ENCODE results near the gene TMPRSS11A. TPM values are rescaled to one million over a fixed set of nuclear protein-coding genes. Genes with fewer than 3 reads are reported as not detected.

The TMPRSS11A gene
- polyA plus RNA-seq, 2 of the 4 experiments (the other 2 are of a cell fraction), result not detected

DNA sequence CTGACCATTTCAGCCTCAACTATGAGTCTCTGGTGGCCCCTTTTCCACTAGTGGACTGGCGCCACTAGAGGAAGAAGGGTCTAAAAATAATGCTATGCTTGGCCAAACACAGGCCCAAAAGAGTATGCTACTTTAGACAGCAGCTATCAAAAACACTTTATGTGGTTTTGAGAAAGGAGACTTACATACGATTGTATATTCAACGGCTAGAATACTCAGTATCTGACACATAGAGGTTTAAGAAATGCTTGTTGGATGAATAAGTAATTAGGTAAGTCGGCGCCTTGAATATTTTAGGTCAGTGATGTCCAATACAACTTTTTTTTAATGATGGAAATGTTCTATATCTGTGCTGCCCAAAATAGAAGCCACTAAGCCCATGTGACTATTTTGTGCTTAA is 25.7 kb upstream of the TMPRSS11A start:
- ATAC-seq (no peak), DNase-seq (ENCODE audit: low read depth in 1 of 2, low spot score in 1 of 2) (no peak), FAIRE-seq (no peak)
- CTCF ChIA-PET, result interaction anchor here (0.9 to 1.3 kb wide), 4 partner anchors 178 to 222 kb away, joined by 3 to 6 read pairs (median 4); no protein-coding TSS in a partner anchor
- 55% methylated on average over 5 of the region's 5 CpGs for WGBS (ENCODE audit: missing lambda C conversion rate)
- Histone ChIP-seq H3K9me3 (no peaks in the 10 kb centered on the region), H3K4me1 (no peaks in the 10 kb centered on the region), H3K4me2 (no peak overlapping the region), H3K4me3 (no peak overlapping the region), H3K27ac (no peak overlapping the region)
- TF ChIP-seq, protein P1, sequence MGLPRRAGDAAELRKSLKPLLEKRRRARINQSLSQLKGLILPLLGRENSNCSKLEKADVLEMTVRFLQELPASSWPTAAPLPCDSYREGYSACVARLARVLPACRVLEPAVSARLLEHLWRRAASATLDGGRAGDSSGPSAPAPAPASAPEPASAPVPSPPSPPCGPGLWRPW (IDR thresholded peaks at IDR 0.05), result no peak
- POLR2A ChIA-PET, result no interaction called here

DNA sequence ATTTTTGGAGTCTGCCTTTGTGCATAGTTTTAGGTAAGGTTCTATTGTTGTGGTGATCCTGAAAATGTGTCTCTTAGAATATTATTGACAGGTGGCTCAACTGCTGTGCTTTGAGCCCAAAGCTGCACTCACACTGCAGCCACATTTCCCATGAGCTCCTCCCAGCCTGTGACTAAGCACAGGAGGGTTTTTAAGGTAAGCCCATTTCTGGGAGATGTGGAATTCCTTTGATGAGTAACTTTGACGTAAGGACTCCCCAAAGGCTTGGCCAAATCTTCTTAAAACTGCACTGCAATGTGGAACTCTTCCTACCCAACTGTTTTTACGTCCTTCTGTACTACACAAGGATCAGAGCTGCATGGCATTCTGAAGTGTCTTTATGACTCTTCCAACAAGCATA is 20.0 kb upstream of the TMPRSS11A start:
- DNase-seq (ENCODE audit: low read depth in 1 of 2, low spot score in 1 of 2) (no peak), ATAC-seq (no peak), FAIRE-seq (no peak)
- WGBS (ENCODE audit: missing lambda C conversion rate), result 0% methylated on average over 2 of the region's 2 CpGs
- no peak for TF ChIP-seq KDM5A (IDR thresholded peaks at IDR 0.05)
- TF ChIP-seq SMC3 (IDR thresholded peaks at IDR 0.05), result no peak
- TF ChIP-seq JUNB (IDR thresholded peaks at IDR 0.05), result no peak
- no peak for TF ChIP-seq BHLHE40 (IDR thresholded peaks at IDR 0.05; ENCODE audit: low read depth, low read length)
- no peak for TF ChIP-seq GATA3 (IDR thresholded peaks at IDR 0.05; ENCODE audit: borderline replicate concordance)
- no peak for TF ChIP-seq NPAS2 (CRISPR knock-in tag; IDR thresholded peaks at IDR 0.05; ENCODE audit: borderline replicate concordance)
- Histone ChIP-seq H3K4me1 (no peaks in the 10 kb centered on the region), H3K4me2 (no peak overlapping the region), H3K27ac (no peak overlapping the region), H3K9me3 (no peaks in the 10 kb centered on the region), H3K4me3 (no peak overlapping the region)
- CTCF ChIA-PET, result no interaction called here
- POLR2A ChIA-PET, result no interaction called here

DNA sequence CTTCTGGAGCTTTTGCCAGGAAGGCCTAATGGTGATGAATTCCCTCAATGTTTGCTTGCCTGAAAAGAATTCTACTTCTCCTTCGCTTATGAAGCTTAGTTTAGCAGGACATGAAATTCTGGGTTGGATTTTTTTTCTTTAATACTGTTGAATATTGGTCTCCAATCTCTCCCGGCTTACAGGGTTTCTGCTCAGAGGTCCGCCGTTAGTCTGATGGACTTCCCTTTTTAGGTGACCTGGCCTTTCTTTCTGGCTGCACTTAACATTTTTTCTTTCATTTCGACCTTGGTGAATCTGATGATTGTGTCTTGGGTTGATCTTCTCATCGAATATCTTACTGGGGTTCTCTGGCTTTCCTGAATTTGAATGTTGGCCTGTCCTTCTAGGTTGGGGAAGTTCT is 17.2 kb upstream of the TMPRSS11A start:
- FAIRE-seq, result no peak
- ATAC-seq, result no peak

DNA sequence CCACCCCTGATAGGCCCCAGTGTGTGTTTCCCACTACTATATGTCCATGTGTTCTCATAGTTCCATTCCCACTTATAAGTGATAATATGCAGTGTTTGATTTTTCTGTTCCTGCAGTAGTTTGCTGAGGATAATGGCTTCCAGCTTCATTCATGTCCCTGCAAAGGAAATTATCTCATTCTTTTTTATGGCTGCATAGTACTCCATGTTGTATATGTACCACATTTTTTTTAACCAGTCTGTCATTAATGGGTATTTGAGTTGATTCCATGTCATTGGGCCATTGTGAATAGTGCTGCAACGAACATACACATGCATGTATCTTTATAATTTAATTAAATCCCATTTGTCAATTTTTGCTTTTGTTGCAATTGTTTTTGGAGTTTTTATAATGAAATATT is 10.3 kb upstream of the TMPRSS11A start:
- Histone ChIP-seq H3K4me2 (no peak overlapping the region), H3K4me3 (no peak overlapping the region), H3K27ac (no peak overlapping the region), H3K4me1 (no peaks in the 10 kb centered on the region), H3K9me3 (no peaks in the 10 kb centered on the region)
- WGBS (ENCODE audit: missing lambda C conversion rate), result 0% methylated on average over 1 of the region's 1 CpG
- ChIA-PET POLR2A (no interaction called here), CTCF (no interaction called here)
- DNase-seq (ENCODE audit: low read depth in 1 of 2, low spot score in 1 of 2) (no peak), FAIRE-seq (no peak), ATAC-seq (no peak)
- TF ChIP-seq RNF2 (IDR thresholded peaks at IDR 0.05; ENCODE audit: borderline replicate concordance, low read depth) (no peak), EHMT2 (IDR thresholded peaks at IDR 0.05; ENCODE audit: low read depth) (no peak), EHF (CRISPR knock-in tag; IDR thresholded peaks at IDR 0.05) (no peak), CHD2 (IDR thresholded peaks at IDR 0.05; ENCODE audit: low read length, partially characterized antibody) (no peak), CHD4 (IDR thresholded peaks at IDR 0.05; ENCODE audit: borderline replicate concordance) (no peak), ZNF302 (CRISPR knock-in tag; IDR thresholded peaks at IDR 0.05) (no peak), POLR2A (IDR thresholded peaks at IDR 0.05; ENCODE audit: low read length) (no peak), TP53 (CRISPR knock-in tag; IDR thresholded peaks at IDR 0.05) (no peak), JUNB (IDR thresholded peaks at IDR 0.05) (no peak), KDM1A (IDR thresholded peaks at IDR 0.05; ENCODE audit: low read depth) (no peak)
- TF ChIP-seq, protein P2, sequence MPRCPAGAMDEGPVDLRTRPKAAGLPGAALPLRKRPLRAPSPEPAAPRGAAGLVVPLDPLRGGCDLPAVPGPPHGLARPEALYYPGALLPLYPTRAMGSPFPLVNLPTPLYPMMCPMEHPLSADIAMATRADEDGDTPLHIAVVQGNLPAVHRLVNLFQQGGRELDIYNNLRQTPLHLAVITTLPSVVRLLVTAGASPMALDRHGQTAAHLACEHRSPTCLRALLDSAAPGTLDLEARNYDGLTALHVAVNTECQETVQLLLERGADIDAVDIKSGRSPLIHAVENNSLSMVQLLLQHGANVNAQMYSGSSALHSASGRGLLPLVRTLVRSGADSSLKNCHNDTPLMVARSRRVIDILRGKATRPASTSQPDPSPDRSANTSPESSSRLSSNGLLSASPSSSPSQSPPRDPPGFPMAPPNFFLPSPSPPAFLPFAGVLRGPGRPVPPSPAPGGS (IDR thresholded peaks at IDR 0.05), result no peak
- TF ChIP-seq, protein P3, sequence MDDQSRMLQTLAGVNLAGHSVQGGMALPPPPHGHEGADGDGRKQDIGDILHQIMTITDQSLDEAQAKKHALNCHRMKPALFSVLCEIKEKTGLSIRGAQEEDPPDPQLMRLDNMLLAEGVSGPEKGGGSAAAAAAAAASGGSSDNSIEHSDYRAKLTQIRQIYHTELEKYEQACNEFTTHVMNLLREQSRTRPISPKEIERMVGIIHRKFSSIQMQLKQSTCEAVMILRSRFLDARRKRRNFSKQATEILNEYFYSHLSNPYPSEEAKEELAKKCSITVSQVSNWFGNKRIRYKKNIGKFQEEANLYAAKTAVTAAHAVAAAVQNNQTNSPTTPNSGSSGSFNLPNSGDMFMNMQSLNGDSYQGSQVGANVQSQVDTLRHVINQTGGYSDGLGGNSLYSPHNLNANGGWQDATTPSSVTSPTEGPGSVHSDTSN (IDR thresholded peaks at IDR 0.05), result no peak

More for the DNA sequence above, 17.2 kb upstream of the TMPRSS11A start:
- no peak overlapping the region for H3K4me3 ChIP-seq
- ChIA-PET POLR2A (no interaction called here), CTCF (interaction anchor here (1.2 kb wide), 1 partner anchor 194 kb away, joined by 3 read pairs; no protein-coding TSS in a partner anchor)
- DNase-seq (ENCODE audit: low read depth in 1 of 2, low spot score in 1 of 2), result no peak
- H3K9me3 ChIP-seq, result no peaks in the 10 kb centered on the region
- no peak overlapping the region for H3K27ac ChIP-seq
- no peak for TF ChIP-seq NPAS2 (CRISPR knock-in tag; IDR thresholded peaks at IDR 0.05; ENCODE audit: borderline replicate concordance)
- TF ChIP-seq EHF (CRISPR knock-in tag; IDR thresholded peaks at IDR 0.05), result no peak
- TF ChIP-seq TP53 (CRISPR knock-in tag; IDR thresholded peaks at IDR 0.05), result no peak
- no peak for TF ChIP-seq MYC (IDR thresholded peaks at IDR 0.05; ENCODE audit: borderline replicate concordance, low read length)
- TF ChIP-seq CHD4 (IDR thresholded peaks at IDR 0.05; ENCODE audit: borderline replicate concordance), result no peak
- no peak for TF ChIP-seq RARB (CRISPR knock-in tag; IDR thresholded peaks at IDR 0.05)
- TF ChIP-seq BHLHE40 (IDR thresholded peaks at IDR 0.05; ENCODE audit: low read depth, low read length), result no peak
- TF ChIP-seq MAFK (IDR thresholded peaks at IDR 0.05; ENCODE audit: partially characterized antibody), result no peak
- no peak for TF ChIP-seq TFCP2L1 (CRISPR knock-in tag; IDR thresholded peaks at IDR 0.05)
- TF ChIP-seq SREBF2 (IDR thresholded peaks at IDR 0.05), result no peak
- TF ChIP-seq, protein P4, sequence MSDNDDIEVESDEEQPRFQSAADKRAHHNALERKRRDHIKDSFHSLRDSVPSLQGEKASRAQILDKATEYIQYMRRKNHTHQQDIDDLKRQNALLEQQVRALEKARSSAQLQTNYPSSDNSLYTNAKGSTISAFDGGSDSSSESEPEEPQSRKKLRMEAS (IDR thresholded peaks at IDR 0.05), result no peak
- TF ChIP-seq, protein P5, sequence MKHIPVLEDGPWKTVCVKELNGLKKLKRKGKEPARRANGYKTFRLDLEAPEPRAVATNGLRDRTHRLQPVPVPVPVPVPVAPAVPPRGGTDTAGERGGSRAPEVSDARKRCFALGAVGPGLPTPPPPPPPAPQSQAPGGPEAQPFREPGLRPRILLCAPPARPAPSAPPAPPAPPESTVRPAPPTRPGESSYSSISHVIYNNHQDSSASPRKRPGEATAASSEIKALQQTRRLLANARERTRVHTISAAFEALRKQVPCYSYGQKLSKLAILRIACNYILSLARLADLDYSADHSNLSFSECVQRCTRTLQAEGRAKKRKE (CRISPR knock-in tag; IDR thresholded peaks at IDR 0.05; ENCODE audit: low read depth), result no peak
- no peak for TF ChIP-seq POLR2A (IDR thresholded peaks at IDR 0.05; ENCODE audit: low read length)
- no peak overlapping the region for H3K4me2 ChIP-seq
- WGBS (ENCODE audit: missing lambda C conversion rate), result 41% methylated on average over 6 of the region's 6 CpGs
- no peaks in the 10 kb centered on the region for H3K4me1 ChIP-seq

Measured in A549 (cell line).